Neural crest cell (in vitro differentiated cells): ENCODE measurements around the gene RARG. TPM values are rescaled to one million over a fixed set of nuclear protein-coding genes. Genes with fewer than 3 reads are reported as not detected.

ENCODE experiments used
- DNase-seq: peaks from one replicate; pipeline ENCODE4 v3.0.0; 2021; ENCODE audit warnings: low read depth, mixed read lengths, low spot score
- H3K27ac Mint-ChIP-seq: one replicate; pipeline ENCODE4 v1.8.0; 2021; ENCODE audit warnings: mild to moderate bottlenecking, mixed read lengths; ENCODE audit not compliant: unreplicated experiment
- H3K27me3 Mint-ChIP-seq: 2 replicates; pipeline ENCODE4 v1.8.0; 2021; ENCODE audit warnings: low read depth, mild to moderate bottlenecking, mixed read lengths
- H3K36me3 Mint-ChIP-seq: 2 replicates; pipeline ENCODE4 v1.8.0; 2021; ENCODE audit warnings: low read depth, mild to moderate bottlenecking, mixed read lengths
- H3K4me1 Mint-ChIP-seq: 2 replicates; pipeline ENCODE4 v1.8.0; 2021; ENCODE audit warnings: mixed read lengths
- H3K4me3 Mint-ChIP-seq: one replicate; pipeline ENCODE4 v1.8.0; 2021; ENCODE audit warnings: mild to moderate bottlenecking, mixed read lengths
- H3K9me3 Mint-ChIP-seq: 2 replicates; pipeline ENCODE4 v1.8.0; 2021; ENCODE audit warnings: mixed read lengths
- CTCF ChIP-seq: fragments of 200-600 bp; sonication (generic); conservative IDR thresholded peaks from 2 replicates; pipeline ENCODE4 v1.5.0; 2021; ENCODE audit warnings: antibody characterized with exemption, mild to moderate bottlenecking
- total RNA-seq: library from RNA; stranded (reverse); gene quantifications from 2 replicates; pipeline ENCODE4 v1.2.1, GENCODE V29; 2021

Gene RARG
- total RNA-seq, 1 donor from 2014 or later, result 5.4 TPM

DNA sequence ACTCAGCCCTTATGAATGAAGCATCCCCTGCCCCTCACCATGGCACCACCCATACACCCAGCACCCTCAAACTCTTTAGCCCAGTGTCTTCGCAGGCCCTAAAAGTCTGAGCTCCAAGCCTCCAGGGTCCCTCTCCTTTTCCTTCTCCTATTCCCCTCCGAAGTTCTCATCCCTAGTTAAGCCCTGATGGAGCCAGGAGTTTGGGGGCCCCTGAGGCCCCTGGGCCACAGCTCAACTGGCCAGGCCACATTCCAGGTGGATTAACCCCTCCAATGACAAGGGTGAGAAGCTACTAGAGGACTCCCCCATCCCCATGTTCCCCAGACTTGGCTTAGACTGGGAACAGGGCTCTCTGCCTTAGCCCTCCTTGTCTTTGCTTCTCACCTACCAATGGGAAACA lies 2.6 kb downstream of the RARG start:
- Mint-ChIP-seq H3K4me1 (peaks cover 57% of the 10 kb centered on the region), H3K4me3 (peak overlapping the region; percentile 11), H3K27ac (peak overlapping the region; percentile 44), H3K36me3 (no peaks in the 10 kb centered on the region), H3K9me3 (no peaks in the 10 kb centered on the region), H3K27me3 (peaks cover 62% of the 10 kb centered on the region)
- no peak for TF ChIP-seq CTCF
- no peak for DNase-seq

DNA sequence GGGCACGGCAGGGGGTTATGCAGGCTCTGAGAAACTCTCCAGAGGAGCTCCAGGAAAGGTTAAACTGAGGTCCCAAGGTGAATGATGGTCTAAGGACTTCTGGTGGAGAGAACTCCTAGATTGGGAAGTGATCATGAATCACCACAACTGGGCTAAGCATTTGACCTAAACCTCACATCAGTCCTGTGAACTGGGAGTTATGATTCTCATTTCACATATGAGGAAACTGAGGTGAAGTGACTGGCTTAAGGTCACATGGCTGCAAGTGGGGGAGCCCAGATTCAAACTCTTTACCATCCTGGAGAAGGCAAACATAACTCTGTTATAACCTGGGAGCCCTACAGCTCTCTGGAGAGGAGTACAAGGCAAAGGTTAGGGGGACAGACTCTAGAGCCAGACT lies 4.2 kb downstream of the RARG start:
- peaks cover 59% of the 10 kb centered on the region for H3K4me1 Mint-ChIP-seq
- H3K36me3 Mint-ChIP-seq, result no peaks in the 10 kb centered on the region
- DNase-seq, result no peak
- no peaks in the 10 kb centered on the region for H3K9me3 Mint-ChIP-seq
- H3K4me3 Mint-ChIP-seq, result no peak overlapping the region
- TF ChIP-seq CTCF, result no peak
- no peak overlapping the region for H3K27ac Mint-ChIP-seq
- peaks cover 58% of the 10 kb centered on the region for H3K27me3 Mint-ChIP-seq

GRCh38 chr12:53227341-53227740 lies 4.7 kb downstream of the RARG start:
- Mint-ChIP-seq H3K4me1 (peaks cover 59% of the 10 kb centered on the region), H3K4me3 (peak overlapping the region; percentile 65), H3K27ac (no peak overlapping the region), H3K27me3 (peaks cover 53% of the 10 kb centered on the region), H3K9me3 (no peaks in the 10 kb centered on the region), H3K36me3 (no peaks in the 10 kb centered on the region)
- no peak for TF ChIP-seq CTCF
- DNase-seq, result no peak

DNA sequence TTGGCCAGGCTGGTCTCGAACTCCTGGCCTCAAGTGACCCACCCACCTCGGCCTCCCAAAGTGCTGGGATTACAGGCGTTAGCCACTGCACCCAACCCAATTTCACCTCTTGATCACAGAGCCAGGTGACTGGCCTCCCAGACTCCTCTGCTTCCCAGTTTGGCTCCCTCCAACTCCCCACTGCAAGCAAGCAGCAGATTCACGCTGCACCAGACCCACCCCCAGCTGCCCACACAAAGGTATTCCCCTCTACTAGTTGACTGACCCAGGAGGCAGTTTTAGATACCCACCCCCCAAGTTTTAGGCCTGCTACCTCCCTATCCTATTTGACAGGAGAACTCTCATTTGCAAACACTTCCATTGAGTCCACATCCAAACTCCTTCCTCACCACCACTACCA lies 5.2 kb downstream of the RARG start:
- Mint-ChIP-seq H3K27me3 (peaks cover 55% of the 10 kb centered on the region), H3K4me1 (peaks cover 64% of the 10 kb centered on the region), H3K9me3 (no peaks in the 10 kb centered on the region), H3K27ac (peak overlapping the region; percentile 62), H3K36me3 (no peaks in the 10 kb centered on the region), H3K4me3 (peak overlapping the region; percentile 65)
- no peak for DNase-seq
- no peak for TF ChIP-seq CTCF

GRCh38 chr12:53225635-53226424 lies 6.2 kb downstream of the RARG start:
- no peaks in the 10 kb centered on the region for H3K36me3 Mint-ChIP-seq
- H3K9me3 Mint-ChIP-seq, result no peaks in the 10 kb centered on the region
- peak overlapping the region; percentile 76 for H3K4me3 Mint-ChIP-seq
- H3K27ac Mint-ChIP-seq, result peak overlapping the region; percentile 21
- H3K27me3 Mint-ChIP-seq, result peaks cover 51% of the 10 kb centered on the region
- no peak for TF ChIP-seq CTCF
- H3K4me1 Mint-ChIP-seq, result peaks cover 61% of the 10 kb centered on the region
- DNase-seq, result no peak
